Neural cell (in vitro differentiated cells): ENCODE data around the gene PPM1L. TPM values are rescaled to one million over a fixed set of nuclear protein-coding genes. Genes with fewer than 3 reads are reported as not detected.
"Not testable (repeated sequence)": the region's sequence is repeated elsewhere in the genome, so short reads cannot be mapped to it uniquely, and the experiment has no call there.

Source experiments
- H2AFZ ChIP-seq: fragments of 200-600, 300-800 bp; sonication (generic), shearing (Covaris generic); 2 replicates; pipeline ENCODE4 v1.6.0; 2014; ENCODE audit warnings: low read depth, mild to moderate bottlenecking, antibody characterized with exemption, low read length, moderate library complexity
- H3F3A ChIP-seq: fragments of 200-600 bp; shearing (Covaris generic); 2 replicates; pipeline ENCODE4 v1.6.1; 2016; ENCODE audit warnings: mild to moderate bottlenecking, moderate library complexity, mixed read lengths, antibody characterized with exemption, low read length; ENCODE audit not compliant: insufficient read depth, poor library complexity, severe bottlenecking
- H3K27ac ChIP-seq: fragments of 200-600, 300-800 bp; sonication (generic), shearing (Covaris generic); 2 replicates; pipeline ENCODE4 v1.5.1; 2014; ENCODE audit warnings: mild to moderate bottlenecking, low read length, moderate library complexity
- H3K27me3 ChIP-seq: fragments of 300-800, 200-600 bp; sonication (generic), shearing (Covaris generic); 2 replicates; pipeline ENCODE4 v1.6.0; 2014; ENCODE audit warnings: mild to moderate bottlenecking, low read depth, low read length, moderate library complexity; ENCODE audit not compliant: insufficient read depth
- H3K36me3 ChIP-seq: fragments of 300-800, 200-600 bp; sonication (generic), shearing (Covaris generic); 2 replicates; pipeline ENCODE4 v1.5.1; 2014; ENCODE audit warnings: mild to moderate bottlenecking, antibody characterized with exemption, low read length, moderate library complexity; ENCODE audit not compliant: insufficient read depth
- H3K4me2 ChIP-seq: fragments of 300-800, 200-600 bp; sonication (generic), shearing (Covaris generic); 2 replicates; pipeline ENCODE4 v1.6.0; 2014; ENCODE audit warnings: mild to moderate bottlenecking, low read length
- H3K4me3 ChIP-seq: fragments of 300-800, 200-600 bp; sonication (generic), shearing (Covaris generic); 2 replicates; pipeline ENCODE4 v1.5.1; 2014; ENCODE audit warnings: mild to moderate bottlenecking, low read length, moderate library complexity
- H3K79me2 ChIP-seq: fragments of 200-600 bp; shearing (Covaris generic); replicated peaks from 2 replicates; pipeline ENCODE4 v1.6.0; 2014; ENCODE audit warnings: mild to moderate bottlenecking, low read length, moderate library complexity; ENCODE audit not compliant: insufficient read depth
- H3K9ac ChIP-seq: fragments of 300-800, 200-600 bp; sonication (generic), shearing (Covaris generic); 2 replicates; pipeline ENCODE4 v1.6.1; 2016; ENCODE audit warnings: mild to moderate bottlenecking, low read length, mixed read lengths
- H3K9me2 ChIP-seq: fragments of 200-600 bp; shearing (Covaris generic); 2 replicates; pipeline ENCODE4 v1.6.1; 2016; ENCODE audit warnings: mild to moderate bottlenecking, low read length, mixed read lengths; ENCODE audit not compliant: insufficient read depth
- H3K9me3 ChIP-seq: fragments of 200-600, 300-800 bp; sonication (generic), shearing (Covaris generic); 2 replicates; pipeline ENCODE4 v1.6.1; 2016; ENCODE audit warnings: mild to moderate bottlenecking, mixed run types, low read length, moderate library complexity, mixed read lengths
- H4K20me1 ChIP-seq: fragments of 200-600 bp; shearing (Covaris generic); 2 replicates; pipeline ENCODE4 v1.6.1; 2016; ENCODE audit warnings: mild to moderate bottlenecking, mixed run types; ENCODE audit not compliant: insufficient read depth
- EP300 ChIP-seq: fragments of 450-650 bp; conservative IDR thresholded peaks from 2 replicates; pipeline ENCODE4 v1.6.1; 2014; ENCODE audit warnings: antibody characterized with exemption, mild to moderate bottlenecking, moderate library complexity; ENCODE audit not compliant: poor library complexity, severe bottlenecking
- EZH2 ChIP-seq: fragments of 200-600, 300-800 bp; shearing (Covaris generic), sonication (generic); IDR thresholded peaks from 2 replicates; pipeline ENCODE4 v1.6.1; 2014; ENCODE audit warnings: antibody characterized with exemption, low read length, borderline replicate concordance, mild to moderate bottlenecking; ENCODE audit not compliant: insufficient read depth, poor library complexity, severe bottlenecking
- MXI1 ChIP-seq: fragments of 450-650 bp; conservative IDR thresholded peaks from 2 replicates; pipeline ENCODE4 v1.6.1; 2014; ENCODE audit warnings: antibody characterized with exemption, mild to moderate bottlenecking; ENCODE audit not compliant: poor library complexity, severe bottlenecking
- POLR2AphosphoS5 ChIP-seq: IDR thresholded peaks from 2 replicates; pipeline ENCODE4 v1.6.1; 2012
- RAD21 ChIP-seq: fragments of 450-650 bp; conservative IDR thresholded peaks from 2 replicates; pipeline ENCODE4 v1.6.1; 2014; ENCODE audit warnings: antibody characterized with exemption, mild to moderate bottlenecking, moderate library complexity
- REST ChIP-seq: IDR thresholded peaks from 2 replicates; pipeline ENCODE4 v1.6.1; 2012; ENCODE audit warnings: borderline replicate concordance
- SMC3 ChIP-seq: fragments of 450-650 bp; conservative IDR thresholded peaks from 2 replicates; pipeline ENCODE4 v1.6.1; 2014; ENCODE audit warnings: antibody characterized with exemption, mild to moderate bottlenecking, moderate library complexity; ENCODE audit not compliant: poor library complexity
- TAF1 ChIP-seq: IDR thresholded peaks from 2 replicates; pipeline ENCODE4 v1.6.1; 2012; ENCODE audit warnings: low read depth
- polyA plus RNA-seq: library from polyadenylated mRNA; depleted of rRNA; stranded (reverse); fragments of >200 nt; gene quantifications from 2 replicates; pipeline ENCODE4 v1.2.3, GENCODE V29; 2014
- TF ChIP-seq, protein P1 (sequence below): fragments of 450-650 bp; IDR thresholded peaks from 2 replicates; pipeline ENCODE4 v1.5.1; 2014; ENCODE audit warnings: antibody characterized with exemption, mild to moderate bottlenecking, moderate library complexity; ENCODE audit not compliant: poor library complexity, severe bottlenecking

The PPM1L gene
- polyA plus RNA-seq, 1 donor from 2014 or later = 24.9 TPM

DNA sequence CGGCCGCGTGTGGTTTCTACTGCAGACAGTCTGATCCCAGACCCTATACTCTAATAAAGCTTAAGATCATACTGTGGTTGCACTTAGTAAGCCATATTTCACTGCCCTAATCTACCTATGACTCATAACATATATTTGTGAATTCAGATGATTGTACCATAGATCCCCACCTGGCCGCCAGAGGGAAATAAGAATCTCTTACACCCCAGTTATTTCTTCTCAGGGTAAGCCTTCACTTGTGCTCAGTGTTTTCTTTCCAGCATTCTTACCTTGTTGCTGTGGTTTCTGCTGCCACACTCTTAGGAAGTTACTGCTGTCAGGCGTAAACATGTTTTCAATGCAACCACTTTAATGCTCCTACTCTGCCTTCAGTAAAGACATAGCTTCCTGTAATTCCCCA lies 243.2 kb downstream of the PPM1L start:
- Histone ChIP-seq H3K4me3 (no peak overlapping the region), H3K27ac (no peak overlapping the region), H3K27me3 (no peaks in the 10 kb centered on the region), H3K36me3 (no peaks in the 10 kb centered on the region), H3K9ac (no peak overlapping the region), H4K20me1 (no peaks in the 10 kb centered on the region), H3K4me2 (no peak overlapping the region), H3K9me2 (no peaks in the 10 kb centered on the region), H3K79me2 (no peaks in the 10 kb centered on the region), H3F3A (no peaks in the 10 kb centered on the region), H3K9me3 (no peaks in the 10 kb centered on the region), H2AFZ (no peak overlapping the region)
- TF ChIP-seq RAD21 = no peak
- TF ChIP-seq, protein P1, sequence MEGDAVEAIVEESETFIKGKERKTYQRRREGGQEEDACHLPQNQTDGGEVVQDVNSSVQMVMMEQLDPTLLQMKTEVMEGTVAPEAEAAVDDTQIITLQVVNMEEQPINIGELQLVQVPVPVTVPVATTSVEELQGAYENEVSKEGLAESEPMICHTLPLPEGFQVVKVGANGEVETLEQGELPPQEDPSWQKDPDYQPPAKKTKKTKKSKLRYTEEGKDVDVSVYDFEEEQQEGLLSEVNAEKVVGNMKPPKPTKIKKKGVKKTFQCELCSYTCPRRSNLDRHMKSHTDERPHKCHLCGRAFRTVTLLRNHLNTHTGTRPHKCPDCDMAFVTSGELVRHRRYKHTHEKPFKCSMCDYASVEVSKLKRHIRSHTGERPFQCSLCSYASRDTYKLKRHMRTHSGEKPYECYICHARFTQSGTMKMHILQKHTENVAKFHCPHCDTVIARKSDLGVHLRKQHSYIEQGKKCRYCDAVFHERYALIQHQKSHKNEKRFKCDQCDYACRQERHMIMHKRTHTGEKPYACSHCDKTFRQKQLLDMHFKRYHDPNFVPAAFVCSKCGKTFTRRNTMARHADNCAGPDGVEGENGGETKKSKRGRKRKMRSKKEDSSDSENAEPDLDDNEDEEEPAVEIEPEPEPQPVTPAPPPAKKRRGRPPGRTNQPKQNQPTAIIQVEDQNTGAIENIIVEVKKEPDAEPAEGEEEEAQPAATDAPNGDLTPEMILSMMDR = no peak
- no peak for TF ChIP-seq EP300
- TF ChIP-seq SMC3 = no peak
- no peak for TF ChIP-seq EZH2
- TF ChIP-seq REST = no peak
- TF ChIP-seq TAF1 = no peak
- no peak for TF ChIP-seq MXI1
- TF ChIP-seq POLR2AphosphoS5 = no peak

DNA sequence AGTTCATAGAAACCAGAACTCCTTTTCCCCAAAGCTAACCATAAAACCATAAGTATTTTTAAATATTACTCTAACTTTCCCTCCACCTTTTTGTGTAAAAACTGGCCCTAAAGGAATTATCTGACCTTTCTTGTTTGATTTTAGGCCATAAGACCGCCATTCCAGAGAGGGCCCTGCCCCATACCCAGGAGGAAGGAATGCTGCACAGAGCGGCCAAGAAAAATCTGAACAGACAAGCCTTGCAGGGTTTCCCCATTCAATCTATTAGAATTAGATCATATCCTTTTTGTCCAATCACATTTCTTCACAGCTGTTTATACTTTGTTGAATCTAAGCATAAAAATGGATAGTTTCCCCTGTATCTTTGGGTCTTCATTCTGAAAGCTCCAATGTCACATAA lies 252.1 kb downstream of the PPM1L start:
- Histone ChIP-seq H4K20me1 (no peaks in the 10 kb centered on the region), H3K9me2 (no peaks in the 10 kb centered on the region), H3F3A (no peaks in the 10 kb centered on the region), H3K27ac (no peak overlapping the region), H3K79me2 (no peaks in the 10 kb centered on the region), H2AFZ (no peak overlapping the region), H3K9ac (no peak overlapping the region), H3K4me2 (no peak overlapping the region), H3K9me3 (no peaks in the 10 kb centered on the region), H3K27me3 (no peaks in the 10 kb centered on the region), H3K4me3 (no peak overlapping the region), H3K36me3 (no peaks in the 10 kb centered on the region)
- TF ChIP-seq SMC3 (no peak), REST (no peak), EP300 (no peak), POLR2AphosphoS5 (no peak), EZH2 (no peak), TAF1 (no peak)

GRCh38 chr3:161010151-161010550 lies 254.1 kb downstream of the PPM1L start:
- H3K9me3 ChIP-seq, H4K20me1 ChIP-seq, H3K36me3 ChIP-seq, H3F3A ChIP-seq, H3K27ac ChIP-seq, H3K27me3 ChIP-seq, H3K79me2 ChIP-seq, H3K9me2 ChIP-seq, H3K4me3 ChIP-seq, H3K4me2 ChIP-seq, H2AFZ ChIP-seq, H3K9ac ChIP-seq: not testable (repeated sequence)
